PC-3 (cell line): Measurements from ENCODE around the gene FUBP3. TPM values are rescaled to one million over a fixed set of nuclear protein-coding genes. Genes with fewer than 3 reads are reported as not detected.

Experiments
- ATAC-seq: fragments of 200-7000 bp; cut with Tn5 transposase; 2 replicates; pipeline ENCODE4 v1.9.1; 2020; ENCODE audit warnings: mild to moderate bottlenecking, moderate library complexity
- BruUV-seq: library from RNA; stranded (reverse); fragments of 400-500 nt; replicated peaks from 2 replicates; lab custom pipeline; 2021; lab: Mats Ljungman, UMichigan
- CTCF ChIA-PET: fragments of 300-600 bp; sonication (Branson Sonifier 250); formaldehyde crosslinking; loops from one replicate; lab custom pipeline; 2022; ENCODE audit warnings: antibody characterized with exemption; lab: Charles Lee
- POLR2A ChIA-PET: fragments of 300-600 bp; sonication (Branson Sonifier 250); formaldehyde crosslinking; loops from one replicate; lab custom pipeline; 2022; ENCODE audit warnings: antibody characterized with exemption; ENCODE audit not compliant: unreplicated experiment; lab: Charles Lee
- DNase-seq: peaks from one replicate; pipeline ENCODE4 v3.0.0-alpha.2; 2015
- H2AFZ ChIP-seq: fragments of 300-600 bp; sonication (generic); 2 replicates; pipeline ENCODE4 v1.6.0; 2016; ENCODE audit warnings: antibody characterized with exemption, low read length
- H3F3A ChIP-seq: fragments of 300-600 bp; sonication (generic); one replicate; pipeline ENCODE4 v1.6.0; 2017; ENCODE audit warnings: antibody characterized with exemption, low read length, control low read depth, mild to moderate bottlenecking; ENCODE audit not compliant: unreplicated experiment
- H3K27ac ChIP-seq: fragments of 300-600 bp; sonication (generic); 2 replicates; pipeline ENCODE4 v1.5.1; 2016; ENCODE audit warnings: mild to moderate bottlenecking, low read length
- H3K27me3 ChIP-seq: fragments of 300-600 bp; sonication (generic); 2 replicates; pipeline ENCODE4 v1.6.1; 2016; ENCODE audit warnings: low read length, mixed read lengths
- H3K36me3 ChIP-seq: fragments of 300-600 bp; sonication (generic); 2 replicates; pipeline ENCODE4 v1.6.1; 2016; ENCODE audit warnings: low read depth, mixed run types, low read length, mixed read lengths
- H3K4me1 ChIP-seq: fragments of 300-600 bp; sonication (generic); 2 replicates; pipeline ENCODE4 v1.5.1; 2016; ENCODE audit warnings: low read length; ENCODE audit not compliant: insufficient read depth
- H3K4me2 ChIP-seq: fragments of 300-600 bp; sonication (generic); 2 replicates; pipeline ENCODE4 v1.6.0; 2016; ENCODE audit warnings: low read length
- H3K4me3 ChIP-seq: fragments of 300-600 bp; sonication (generic); 2 replicates; pipeline ENCODE4 v1.5.1; 2016; ENCODE audit warnings: mild to moderate bottlenecking, low read length, mixed read lengths
- H3K79me2 ChIP-seq: fragments of 300-600 bp; sonication (generic); 2 replicates; pipeline ENCODE4 v1.6.1; 2017; ENCODE audit warnings: low read length, mixed read lengths
- H3K9ac ChIP-seq: fragments of 300-600 bp; sonication (generic); 2 replicates; pipeline ENCODE4 v1.6.0; 2016; ENCODE audit warnings: mild to moderate bottlenecking, low read length
- H3K9me2 ChIP-seq: fragments of 300-600 bp; sonication (generic); replicated peaks from 2 replicates; pipeline ENCODE4 v1.6.1; 2016; ENCODE audit warnings: mixed run types, low read length, mixed read lengths
- H3K9me3 ChIP-seq: fragments of 300-600 bp; sonication (generic); 2 replicates; pipeline ENCODE4 v1.6.1; 2016; ENCODE audit warnings: low read length, mixed read lengths
- H4K20me1 ChIP-seq: fragments of 300-600 bp; sonication (generic); 2 replicates; pipeline ENCODE4 v1.6.1; 2016; ENCODE audit warnings: low read length, mixed read lengths
- EZH2 ChIP-seq: fragments of 300-600 bp; sonication (generic); IDR thresholded peaks from one replicate; pipeline ENCODE4 v1.6.1; 2017; ENCODE audit warnings: antibody characterized with exemption, mild to moderate bottlenecking, low read length; ENCODE audit not compliant: unreplicated experiment
- EZH2phosphoT487 ChIP-seq: fragments of 300-600 bp; sonication (generic); IDR thresholded peaks from 2 replicates; pipeline ENCODE4 v1.6.1; 2018; ENCODE audit warnings: mild to moderate bottlenecking, antibody characterized with exemption, low read length, borderline replicate concordance
- intact Hi-C: fragments of 100-400 bp; cut with micrococcal nuclease; formaldehyde crosslinking; loops from 2 replicates; pipeline ENCODE4 v1.9.0; 2023
- total RNA-seq: library from RNA; depleted of rRNA; stranded (reverse); fragments of >200 nt; gene quantifications from 2 replicates; pipeline ENCODE4 v1.2.3, GENCODE V29; 2014
- TF ChIP-seq, protein P1 (sequence below): fragments of 300-600 bp; sonication (generic); conservative IDR thresholded peaks from 2 replicates; pipeline ENCODE4 v1.5.1; 2017; ENCODE audit warnings: antibody characterized with exemption, low read depth, mild to moderate bottlenecking, low read length

The FUBP3 gene
- total RNA-seq, 1 experiment from 2014 or later = 53.7 TPM

GRCh38 chr9:130563797-130564196, 15.6 kb upstream of the FUBP3 start:
- no peak overlapping the region for H3K27ac ChIP-seq
- H4K20me1 ChIP-seq = no peaks in the 10 kb centered on the region
- ATAC-seq (no peak), DNase-seq (no peak)
- POLR2A ChIA-PET = no interaction called here
- no peaks in the 10 kb centered on the region for H3K9me3 ChIP-seq
- no peaks in the 10 kb centered on the region for H3K36me3 ChIP-seq
- H3K4me2 ChIP-seq = no peak overlapping the region
- H2AFZ ChIP-seq = no peak overlapping the region
- no peaks in the 10 kb centered on the region for H3F3A ChIP-seq
- no peaks in the 10 kb centered on the region for H3K27me3 ChIP-seq
- no peak overlapping the region for H3K9ac ChIP-seq
- H3K4me1 ChIP-seq = no peaks in the 10 kb centered on the region
- H3K4me3 ChIP-seq = no peak overlapping the region
- no TSS peak for BruUV-seq
- intact Hi-C loops = no loop called here
- TF ChIP-seq EZH2 (no peak), EZH2phosphoT487 (no peak)
- TF ChIP-seq, protein P1, sequence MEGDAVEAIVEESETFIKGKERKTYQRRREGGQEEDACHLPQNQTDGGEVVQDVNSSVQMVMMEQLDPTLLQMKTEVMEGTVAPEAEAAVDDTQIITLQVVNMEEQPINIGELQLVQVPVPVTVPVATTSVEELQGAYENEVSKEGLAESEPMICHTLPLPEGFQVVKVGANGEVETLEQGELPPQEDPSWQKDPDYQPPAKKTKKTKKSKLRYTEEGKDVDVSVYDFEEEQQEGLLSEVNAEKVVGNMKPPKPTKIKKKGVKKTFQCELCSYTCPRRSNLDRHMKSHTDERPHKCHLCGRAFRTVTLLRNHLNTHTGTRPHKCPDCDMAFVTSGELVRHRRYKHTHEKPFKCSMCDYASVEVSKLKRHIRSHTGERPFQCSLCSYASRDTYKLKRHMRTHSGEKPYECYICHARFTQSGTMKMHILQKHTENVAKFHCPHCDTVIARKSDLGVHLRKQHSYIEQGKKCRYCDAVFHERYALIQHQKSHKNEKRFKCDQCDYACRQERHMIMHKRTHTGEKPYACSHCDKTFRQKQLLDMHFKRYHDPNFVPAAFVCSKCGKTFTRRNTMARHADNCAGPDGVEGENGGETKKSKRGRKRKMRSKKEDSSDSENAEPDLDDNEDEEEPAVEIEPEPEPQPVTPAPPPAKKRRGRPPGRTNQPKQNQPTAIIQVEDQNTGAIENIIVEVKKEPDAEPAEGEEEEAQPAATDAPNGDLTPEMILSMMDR = no peak
- CTCF ChIA-PET = no interaction called here
- no peaks in the 10 kb centered on the region for H3K79me2 ChIP-seq
- no peaks in the 10 kb centered on the region for H3K9me2 ChIP-seq

- POLR2A ChIA-PET = no interaction called here
These were observed 13.6 kb upstream of the FUBP3 start for GRCh38 chr9:130565792-130566191.

DNA sequence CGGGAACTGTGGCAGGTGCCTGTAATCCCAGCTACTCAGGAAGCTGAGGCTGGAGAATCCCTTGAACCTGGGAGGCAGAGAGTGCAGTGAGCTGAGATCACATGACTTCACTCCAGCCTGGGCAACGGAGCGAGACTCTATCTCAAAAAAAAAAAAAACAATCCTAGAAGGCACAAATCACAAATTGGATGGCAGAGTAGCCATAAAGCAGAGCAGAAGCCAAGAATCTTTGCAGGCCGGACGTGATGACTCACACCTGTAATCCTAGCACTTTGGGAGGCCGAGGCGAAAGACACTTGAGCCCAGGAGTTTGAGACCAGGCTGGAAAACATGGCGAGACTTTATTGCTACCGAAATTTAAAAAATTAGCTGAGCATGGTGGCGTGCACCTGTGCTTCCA, 9.2 kb upstream of the FUBP3 start:
- peak; percentile 47 for DNase-seq
- H3K4me2 ChIP-seq = no peak overlapping the region
- ATAC-seq = peak; percentile 75
- H3F3A ChIP-seq = no peaks in the 10 kb centered on the region
- H3K27me3 ChIP-seq = no peaks in the 10 kb centered on the region
- ChIA-PET POLR2A (no interaction called here), CTCF (no interaction called here)
- no peak overlapping the region for H2AFZ ChIP-seq
- intact Hi-C loops = no loop called here
- BruUV-seq = no TSS peak
- H3K9me3 ChIP-seq = no peaks in the 10 kb centered on the region
- TF ChIP-seq EZH2phosphoT487 (no peak), EZH2 (no peak)
- TF ChIP-seq, protein P1 = no peak
- no peaks in the 10 kb centered on the region for H4K20me1 ChIP-seq
- no peaks in the 10 kb centered on the region for H3K36me3 ChIP-seq
- H3K4me3 ChIP-seq = no peak overlapping the region
- no peak overlapping the region for H3K9ac ChIP-seq
- 0 out of 2 replicates have a peak, but pooled peaks cover 4% of the 10 kb centered on the region for H3K4me1 ChIP-seq
- no peaks in the 10 kb centered on the region for H3K9me2 ChIP-seq
- no peak overlapping the region for H3K27ac ChIP-seq
- no peaks in the 10 kb centered on the region for H3K79me2 ChIP-seq

More at GRCh38 chr9:130565792-130566191, 13.6 kb upstream of the FUBP3 start:
- Histone ChIP-seq H2AFZ (no peak overlapping the region), H3K79me2 (no peaks in the 10 kb centered on the region), H3K9me2 (no peaks in the 10 kb centered on the region), H3K4me1 (0 out of 2 replicates have a peak, but pooled peaks cover 4% of the 10 kb centered on the region), H4K20me1 (no peaks in the 10 kb centered on the region), H3K4me3 (no peak overlapping the region), H3K9me3 (no peaks in the 10 kb centered on the region), H3K27me3 (no peaks in the 10 kb centered on the region), H3K27ac (no peak overlapping the region), H3K4me2 (no peak overlapping the region), H3K36me3 (no peaks in the 10 kb centered on the region), H3F3A (no peaks in the 10 kb centered on the region), H3K9ac (no peak overlapping the region)
- DNase-seq = no peak
- BruUV-seq = no TSS peak
- ATAC-seq = no peak
- intact Hi-C loops = no loop called here
- CTCF ChIA-PET = no interaction called here
- TF ChIP-seq EZH2 (no peak), EZH2phosphoT487 (no peak)
- TF ChIP-seq, protein P1 = no peak
